Endothelial cell of umbilical vein (primary cell): ENCODE measurements around the gene MCTP1. TPM values are rescaled to one million over a fixed set of nuclear protein-coding genes. Genes with fewer than 3 reads are reported as not detected.

Experiments used
- BruUV-seq: library from RNA; stranded (reverse); fragments of 400-500 nt; replicated peaks from 2 replicates; lab custom pipeline; 2021; lab: Mats Ljungman, UMichigan
- CTCF ChIA-PET: fragments of 300-600, 350-600 bp; sonication (Branson Sonifier 250); formaldehyde crosslinking; loops from one replicate; lab custom pipeline; 2021; ENCODE audit warnings: antibody characterized with exemption, inconsistent platforms; lab: Charles Lee
- POLR2A ChIA-PET: fragments of 300-600, 350-600 bp; sonication (Branson Sonifier 250); formaldehyde crosslinking; loops from one replicate; lab custom pipeline; 2021; ENCODE audit warnings: antibody characterized with exemption, inconsistent platforms; lab: Charles Lee
- DNase-seq: peaks from one replicate; pipeline ENCODE4 v3.0.0-alpha.2; 2011; ENCODE audit warnings: low read depth, low spot score
- FAIRE-seq: peaks from 2 replicates; lab custom pipeline; 2011; peaks lifted over from hg19 to GRCh38; lab: Jason Lieb, UNC
- H2AFZ ChIP-seq: 2 replicates; pipeline ENCODE4 v1.6.0; 2012; ENCODE audit warnings: low read depth, low read length, control low read depth, inconsistent platforms
- H3K27ac ChIP-seq: 2 replicates; pipeline ENCODE4 v1.5.1; 2011; ENCODE audit warnings: low read depth, mild to moderate bottlenecking, control low read depth, low read length, moderate library complexity; ENCODE audit not compliant: insufficient read depth
- H3K27me3 ChIP-seq, 2 experiments: 2 replicates each; pipeline versions ENCODE4 v1.6.0 to v1.6.1; 2011; ENCODE audit warnings: low read length in 2 of 2, mixed read lengths in 1 of 2; ENCODE audit not compliant: control insufficient read depth in 2 of 2, insufficient read depth in 2 of 2
- H3K36me3 ChIP-seq, 2 experiments: 2 replicates in 1 of 2; 3 replicates in 1 of 2; pipeline ENCODE4 v1.5.1; 2011; ENCODE audit warnings: low read length in 2 of 2, mild to moderate bottlenecking in 1 of 2, moderate library complexity in 1 of 2; ENCODE audit not compliant: control insufficient read depth in 2 of 2, insufficient read depth in 2 of 2; ENCODE audit errors: extremely low read depth in 1 of 2
- H3K4me1 ChIP-seq: 3 replicates; pipeline ENCODE4 v1.5.1; 2011; ENCODE audit warnings: mild to moderate bottlenecking, low read length; ENCODE audit not compliant: control insufficient read depth, insufficient read depth; ENCODE audit errors: extremely low read depth
- H3K4me2 ChIP-seq: 2 replicates; pipeline ENCODE4 v1.6.1; 2011; ENCODE audit warnings: low read length, control low read depth, mixed read lengths; ENCODE audit not compliant: insufficient read depth
- H3K4me3 ChIP-seq, 3 experiments: fragments of 200-600 bp in 1 of 3; sonication (generic), shearing (Covaris generic) in 1 of 3; replicated peaks in 1 of 3; 2 replicates each; pipeline ENCODE4 v1.5.1; 2011 to 2016; ENCODE audit warnings: control low read depth in 3 of 3, low read length in 3 of 3, mild to moderate bottlenecking in 2 of 3, inconsistent platforms in 1 of 3, low read depth in 1 of 3, moderate library complexity in 1 of 3; ENCODE audit not compliant: insufficient read depth in 1 of 3
- H3K79me2 ChIP-seq: 2 replicates; pipeline ENCODE4 v1.6.0; 2012; ENCODE audit warnings: low read length, inconsistent platforms; ENCODE audit not compliant: control insufficient read depth, insufficient read depth
- H3K9ac ChIP-seq: replicated peaks from 2 replicates; pipeline ENCODE3; 2011; ENCODE audit warnings: low read length, control low read depth; ENCODE audit not compliant: insufficient read depth; ENCODE audit errors: extremely low read depth
- H3K9me1 ChIP-seq: replicated peaks from 3 replicates; pipeline ENCODE4 v1.6.0; 2011; ENCODE audit warnings: mild to moderate bottlenecking, low read length; ENCODE audit not compliant: control insufficient read depth, insufficient read depth; ENCODE audit errors: extremely low read depth
- H3K9me3 ChIP-seq: replicated peaks from 2 replicates; pipeline ENCODE4 v1.5.1; 2012; ENCODE audit warnings: low read length, inconsistent platforms; ENCODE audit not compliant: control insufficient read depth, insufficient read depth
- H4K20me1 ChIP-seq: replicated peaks from 2 replicates; pipeline ENCODE3; 2011; ENCODE audit warnings: mild to moderate bottlenecking, low read length; ENCODE audit not compliant: control insufficient read depth, insufficient read depth; ENCODE audit errors: extremely low read depth
- CTCF ChIP-seq, 2 donors: IDR thresholded peaks; 1 replicate in 1 of 2; 2 replicates in 1 of 2; pipeline ENCODE4 v1.5.1; 2011; ENCODE audit warnings: low read length in 2 of 2, mild to moderate bottlenecking in 2 of 2, moderate library complexity in 2 of 2, control low read depth in 1 of 2, inconsistent platforms in 1 of 2, low read depth in 1 of 2; ENCODE audit not compliant: insufficient read depth in 1 of 2; ENCODE audit errors: extremely low read depth in 1 of 2
- EZH2 ChIP-seq: IDR thresholded peaks from 2 replicates; pipeline ENCODE4 v1.6.1; 2012; ENCODE audit warnings: borderline replicate concordance, low read depth, mild to moderate bottlenecking, moderate library complexity, low read length, inconsistent platforms; ENCODE audit not compliant: severe bottlenecking
- FOS ChIP-seq: IDR thresholded peaks from 2 replicates; pipeline ENCODE4 v1.6.1; 2011; ENCODE audit warnings: mild to moderate bottlenecking, low read length, moderate library complexity, borderline replicate concordance; ENCODE audit not compliant: insufficient read depth
- GATA2 ChIP-seq: IDR thresholded peaks from 2 replicates; pipeline ENCODE4 v1.7.0; 2011; ENCODE audit warnings: low read depth, mild to moderate bottlenecking, moderate library complexity, mixed read lengths, low read length; ENCODE audit not compliant: insufficient read length, insufficient read depth
- JUN ChIP-seq: IDR thresholded peaks from 2 replicates; pipeline ENCODE4 v1.6.1; 2011; ENCODE audit warnings: borderline replicate concordance, low read depth; ENCODE audit not compliant: insufficient read length, insufficient read depth
- MAX ChIP-seq: IDR thresholded peaks from 2 replicates; pipeline ENCODE4 v1.6.1; 2011; ENCODE audit not compliant: insufficient read depth, insufficient read length
- MYC ChIP-seq: IDR thresholded peaks from one replicate; pipeline ENCODE4 v1.6.1; 2011; ENCODE audit warnings: mild to moderate bottlenecking, low read depth, low read length
- POLR2A ChIP-seq: IDR thresholded peaks from 2 replicates; pipeline ENCODE4 v1.6.1; 2012; ENCODE audit warnings: low read depth, mild to moderate bottlenecking, control low read depth, low read length
- POLR2AphosphoS5 ChIP-seq: IDR thresholded peaks from 2 replicates; pipeline ENCODE4 v1.6.1; 2012; ENCODE audit warnings: low read depth, mild to moderate bottlenecking, control low read depth, low read length, moderate library complexity; ENCODE audit not compliant: insufficient read depth
- dilution Hi-C: fragments of 300-500 bp; cut with MboI; formaldehyde crosslinking; loops from one replicate; pipeline ENCODE4 v1.15.0; 2019; ENCODE audit warnings: low sequenced_read_pairs; ENCODE audit not compliant: extremely low pct_ligation_motif_present
- intact Hi-C: fragments of 100-400 bp; cut with micrococcal nuclease; formaldehyde crosslinking; loops from one replicate; pipeline ENCODE4 v1.10.0; 2022
- polyA plus RNA-seq, 4 experiments: library from polyadenylated mRNA; depleted of rRNA in 3 of 4; stranded (reverse) in 3 of 4; unstranded in 1 of 4; fragments of >200 nt; gene quantifications; 2 replicates each; pipeline versions ENCODE4 v1.2.1 to v1.2.3, GENCODE V29; 2011 to 2012; ENCODE audit warnings: missing spikeins in 1 of 4
- total RNA-seq: library from RNA; stranded (reverse); gene quantifications from 2 replicates; pipeline ENCODE4 v1.2.3, GENCODE V29; 2021

Gene MCTP1
- total and polyA plus RNA-seq, 2 donors (not counting 3 experiments of a cell fraction or from before 2014, with no cell fraction given): 79.3 to 203 TPM

- peaks cover 0 to 7% of the 10 kb centered on the region in 2 experiments for H3K36me3 ChIP-seq
- H3K4me2 ChIP-seq: no peak overlapping the region
- H4K20me1 ChIP-seq: no peaks in the 10 kb centered on the region
- H3K27me3 ChIP-seq: no peaks in the 10 kb centered on the region
- dilution Hi-C loops (no loop called here), intact Hi-C loops (no loop called here)
- DNase-seq: no peak
- POLR2A ChIA-PET: no interaction called here
- CTCF ChIA-PET: interaction anchor here (1.6 kb wide), 1 partner anchor 10 kb away, joined by 6 read pairs; no protein-coding TSS in a partner anchor
- no peaks in the 10 kb centered on the region for H3K79me2 ChIP-seq
- no peaks in the 10 kb centered on the region for H3K4me1 ChIP-seq
- FAIRE-seq: no peak
- no peaks in the 10 kb centered on the region for H3K9me1 ChIP-seq
- TF ChIP-seq FOS (no peak), JUN (no peak)
- H3K9ac ChIP-seq: no peak overlapping the region
- no peaks in the 10 kb centered on the region for H3K9me3 ChIP-seq
- H2AFZ ChIP-seq: no peak overlapping the region
- no peak overlapping the region for H3K27ac ChIP-seq
- no peak overlapping the region for H3K4me3 ChIP-seq
- BruUV-seq: no TSS peak
These were observed 508.7 kb downstream of the MCTP1 start for GRCh38 chr5:94776167-94776566.

- H3K79me2 ChIP-seq: no peaks in the 10 kb centered on the region
- no TSS peak for BruUV-seq
- H3K4me3 ChIP-seq: no peak overlapping the region
- intact Hi-C loops (no loop called here), dilution Hi-C loops (no loop called here)
- H3K4me2 ChIP-seq: no peak overlapping the region
- ChIA-PET CTCF (no interaction called here), POLR2A (no interaction called here)
- TF ChIP-seq GATA2: no peak
- no peak for TF ChIP-seq FOS
- no peak for TF ChIP-seq CTCF (IDR thresholded peaks at IDR 0.05; ENCODE audit: extremely low read depth in 1 of 2, insufficient read depth in 1 of 2, low read depth in 1 of 2, low read length in 2 of 2)
- no peak for TF ChIP-seq EZH2
- no peak for TF ChIP-seq MAX
- TF ChIP-seq POLR2AphosphoS5: no peak
- TF ChIP-seq POLR2A: no peak
- no peak for TF ChIP-seq MYC
- TF ChIP-seq JUN: no peak
- no peak overlapping the region for H2AFZ ChIP-seq
- DNase-seq (no peak), FAIRE-seq (no peak)
- H3K27me3 ChIP-seq: no peaks in the 10 kb centered on the region
- H4K20me1 ChIP-seq: no peaks in the 10 kb centered on the region
- peaks cover 0 to 7% of the 10 kb centered on the region in 2 experiments for H3K36me3 ChIP-seq
- no peaks in the 10 kb centered on the region for H3K9me3 ChIP-seq
- H3K27ac ChIP-seq: no peak overlapping the region
- no peaks in the 10 kb centered on the region for H3K4me1 ChIP-seq
- H3K9me1 ChIP-seq: no peaks in the 10 kb centered on the region
- no peak overlapping the region for H3K9ac ChIP-seq
These were observed 509.8 kb downstream of the MCTP1 start for GRCh38 chr5:94775088-94775487.
